Omental fat pad (tissue), 4 donors: Measurements from ENCODE around the gene ERC2. TPM values are rescaled to one million over a fixed set of nuclear protein-coding genes. Genes with fewer than 3 reads are reported as not detected.

ENCODE experiments used
- ATAC-seq: fragments of 150-250 bp; one replicate; pipeline ENCODE4 v1.9.1; 2016; ENCODE audit warnings: mild to moderate bottlenecking, moderate library complexity; ENCODE audit not compliant: low FRiP score
- DNase-seq: peaks from one replicate; pipeline ENCODE4 v3.0.0-alpha.2; 2019; ENCODE audit warnings: low spot score
- total RNA-seq, 4 donors: library from RNA; depleted of rRNA; stranded (reverse); fragments of >200 nt; gene quantifications; one replicate each; pipeline ENCODE4 v1.1.0, GENCODE V29; 2016
- TF ChIP-seq, protein P1 (sequence below), 3 donors: fragments of 450-650 bp; IDR thresholded peaks; one replicate each; pipeline ENCODE4 v1.5.1; 2016 to 2017; ENCODE audit warnings: antibody characterized with exemption in 3 of 3, mild to moderate bottlenecking in 3 of 3, moderate library complexity in 2 of 3

Gene ERC2
- total RNA-seq, 4 donors from 2014 or later: 0.75 to 4.2 (median 2.3) TPM; not detected in 1

DNA sequence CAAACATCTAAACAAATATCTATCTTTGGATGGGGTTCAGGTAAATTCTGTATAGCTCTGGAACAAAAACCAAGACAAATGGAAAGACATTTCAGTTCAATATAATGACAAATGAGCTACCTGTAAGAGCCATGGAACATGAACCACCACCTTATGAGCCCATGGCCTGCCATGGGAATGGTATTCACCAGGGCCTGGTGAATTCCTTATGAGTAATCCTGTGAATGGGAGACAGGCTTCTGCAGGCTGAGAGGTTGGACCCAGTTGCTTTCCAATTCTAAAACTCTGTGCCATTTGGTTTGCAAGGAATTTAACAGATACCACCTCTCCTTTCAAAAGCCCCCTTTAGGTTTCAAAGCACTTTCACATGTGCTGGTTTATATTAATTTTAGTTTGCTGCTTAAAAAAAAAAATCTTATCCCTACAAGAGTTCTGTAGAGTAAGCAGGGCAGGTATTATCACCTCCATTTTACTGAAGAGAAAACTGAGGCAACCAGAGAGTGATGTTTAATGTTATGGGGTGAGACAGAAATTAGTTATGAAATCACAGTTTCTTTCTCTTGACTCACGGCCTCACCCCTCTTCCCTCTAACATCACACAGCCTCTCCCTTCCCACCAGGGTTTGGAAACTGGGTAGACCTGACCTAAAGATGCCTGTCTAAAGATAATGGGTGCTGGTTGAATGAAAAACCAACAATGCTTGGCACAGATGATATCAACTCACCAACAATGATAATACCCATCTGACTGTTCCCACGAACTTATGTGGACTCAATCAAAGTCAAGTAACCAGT lies 583.6 kb downstream of the ERC2 start:
- TF ChIP-seq, protein P1, sequence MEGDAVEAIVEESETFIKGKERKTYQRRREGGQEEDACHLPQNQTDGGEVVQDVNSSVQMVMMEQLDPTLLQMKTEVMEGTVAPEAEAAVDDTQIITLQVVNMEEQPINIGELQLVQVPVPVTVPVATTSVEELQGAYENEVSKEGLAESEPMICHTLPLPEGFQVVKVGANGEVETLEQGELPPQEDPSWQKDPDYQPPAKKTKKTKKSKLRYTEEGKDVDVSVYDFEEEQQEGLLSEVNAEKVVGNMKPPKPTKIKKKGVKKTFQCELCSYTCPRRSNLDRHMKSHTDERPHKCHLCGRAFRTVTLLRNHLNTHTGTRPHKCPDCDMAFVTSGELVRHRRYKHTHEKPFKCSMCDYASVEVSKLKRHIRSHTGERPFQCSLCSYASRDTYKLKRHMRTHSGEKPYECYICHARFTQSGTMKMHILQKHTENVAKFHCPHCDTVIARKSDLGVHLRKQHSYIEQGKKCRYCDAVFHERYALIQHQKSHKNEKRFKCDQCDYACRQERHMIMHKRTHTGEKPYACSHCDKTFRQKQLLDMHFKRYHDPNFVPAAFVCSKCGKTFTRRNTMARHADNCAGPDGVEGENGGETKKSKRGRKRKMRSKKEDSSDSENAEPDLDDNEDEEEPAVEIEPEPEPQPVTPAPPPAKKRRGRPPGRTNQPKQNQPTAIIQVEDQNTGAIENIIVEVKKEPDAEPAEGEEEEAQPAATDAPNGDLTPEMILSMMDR (IDR thresholded peaks at IDR 0.05): no peak
- ATAC-seq (no peak), DNase-seq (no peak)

DNA sequence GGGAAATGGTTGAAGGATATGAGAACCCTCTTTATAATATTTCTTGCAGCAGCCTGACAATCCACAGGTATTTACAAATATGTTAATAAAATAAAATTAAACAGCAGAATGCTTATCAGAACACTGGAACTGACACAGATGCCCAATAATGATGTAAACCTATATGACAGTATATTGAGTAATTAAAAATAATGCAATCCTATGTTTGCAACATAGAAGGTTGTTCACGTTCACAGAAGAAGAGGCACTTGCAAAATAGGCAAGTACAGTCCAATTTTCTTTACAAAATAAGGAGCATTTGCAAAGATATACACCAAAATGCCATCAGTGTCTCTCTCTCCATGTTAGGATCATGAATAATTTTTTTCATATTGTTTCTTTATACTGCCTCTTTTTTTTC lies 584.2 kb downstream of the ERC2 start:
- ATAC-seq (no peak), DNase-seq (no peak)
- TF ChIP-seq, protein P1 (IDR thresholded peaks at IDR 0.05): no peak

DNA sequence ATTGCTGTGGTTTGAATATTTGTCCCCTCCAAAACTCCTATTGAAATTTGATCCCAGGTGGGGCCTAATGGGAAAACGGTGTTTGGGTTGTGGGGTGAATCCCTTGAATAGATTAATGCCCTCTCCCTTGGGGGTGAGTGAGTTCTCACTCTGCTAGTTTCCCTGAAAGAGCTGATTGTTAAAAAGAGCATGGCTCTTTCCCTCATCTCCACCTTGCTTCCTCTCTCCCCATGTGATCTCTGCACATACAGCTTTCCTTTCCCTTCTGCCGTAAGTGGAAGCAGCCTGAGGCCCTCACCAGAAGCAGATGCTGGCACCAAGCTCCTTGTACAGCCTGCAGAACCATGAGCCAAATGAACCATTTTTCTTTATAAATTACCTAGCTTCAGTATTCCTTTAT lies 586.3 kb downstream of the ERC2 start:
- ATAC-seq: no peak
- TF ChIP-seq, protein P1 (IDR thresholded peaks at IDR 0.05): no peak
- DNase-seq: no peak

DNA sequence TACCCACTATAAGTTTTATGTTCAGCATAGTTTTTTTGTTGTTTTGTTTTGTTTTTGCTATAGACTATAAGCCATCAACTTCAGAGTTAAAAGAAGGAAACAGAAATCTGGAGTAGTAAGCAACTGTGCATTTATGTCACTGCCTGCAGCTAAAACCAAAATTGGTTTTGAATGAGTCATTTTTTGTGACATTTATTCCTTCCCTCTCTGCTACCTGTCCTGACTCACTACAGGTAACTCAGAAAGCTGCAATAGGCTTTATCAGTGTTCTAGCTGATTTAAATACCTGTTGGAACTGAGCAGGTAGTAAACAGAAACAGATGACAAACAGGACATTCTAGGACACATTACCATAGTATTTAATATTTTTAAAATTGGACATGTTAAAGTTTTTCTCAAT lies 587.9 kb downstream of the ERC2 start:
- TF ChIP-seq, protein P1 (IDR thresholded peaks at IDR 0.05): no peak
- DNase-seq (no peak), ATAC-seq (no peak)

DNA sequence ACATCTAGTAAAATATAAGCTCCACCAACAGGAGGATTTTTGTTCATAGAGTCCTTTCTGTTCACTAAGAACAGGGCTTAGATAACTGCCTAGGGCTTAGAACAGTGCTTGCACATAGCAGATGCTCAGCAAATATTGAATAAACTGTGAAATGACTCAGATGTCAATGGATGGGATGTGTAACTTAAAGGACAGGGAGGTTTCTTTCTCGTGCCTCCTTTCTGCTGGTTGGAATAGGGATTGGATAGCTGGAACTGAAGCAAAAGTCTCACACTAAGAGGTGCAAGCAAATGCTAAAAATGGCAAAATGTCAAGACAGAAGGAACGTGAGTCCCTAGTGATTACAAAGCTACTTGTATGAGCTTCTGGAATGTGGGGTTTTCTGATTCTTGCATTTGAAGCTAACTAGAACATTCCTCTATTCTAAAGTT lies 588.4 kb downstream of the ERC2 start:
- DNase-seq (no peak), ATAC-seq (no peak)
- TF ChIP-seq, protein P1 (IDR thresholded peaks at IDR 0.05): no peak

DNA sequence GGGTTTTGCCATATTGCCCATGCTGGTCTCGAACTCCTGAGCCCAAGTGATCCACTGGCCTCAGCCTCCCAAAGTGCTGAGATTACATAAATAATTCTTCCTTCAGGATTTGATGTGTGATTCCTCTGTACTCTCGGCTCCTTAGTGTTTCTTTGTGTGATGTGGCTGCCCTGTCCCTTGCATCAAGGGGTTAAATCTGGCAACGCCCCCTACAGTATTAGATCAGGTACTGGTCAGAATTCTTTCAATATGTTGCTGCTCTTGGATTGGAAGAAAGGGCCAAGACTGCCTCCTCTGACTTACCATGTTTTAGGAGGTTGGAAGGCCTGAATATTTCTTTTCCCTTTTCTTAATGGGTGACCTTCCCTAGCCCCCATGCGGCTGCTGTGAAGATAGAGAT lies 590.6 kb downstream of the ERC2 start:
- ATAC-seq (no peak), DNase-seq (no peak)
- TF ChIP-seq, protein P1 (IDR thresholded peaks at IDR 0.05): no peak

DNA sequence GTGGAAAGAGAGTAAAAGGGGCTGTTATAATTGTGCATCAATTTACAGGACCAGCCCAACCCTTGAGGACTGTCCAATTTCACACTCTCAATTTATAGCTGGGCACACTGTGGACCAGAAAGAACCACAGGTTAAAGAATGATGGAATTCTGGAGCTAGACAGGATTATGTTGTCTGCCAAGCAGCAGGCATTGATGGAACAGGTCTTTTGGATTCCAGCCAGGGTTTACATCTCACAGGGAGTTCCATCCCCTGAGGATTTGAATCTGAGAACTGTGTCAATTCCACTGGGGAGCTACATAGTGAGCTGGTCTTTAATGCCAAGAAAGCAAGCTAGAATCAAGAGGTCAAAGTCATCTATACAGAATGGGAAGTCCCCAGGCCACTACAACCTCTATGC lies 591.7 kb downstream of the ERC2 start:
- ATAC-seq (no peak), DNase-seq (no peak)
- TF ChIP-seq, protein P1 (IDR thresholded peaks at IDR 0.05): no peak
